HCT116 (cell line): ENCODE data around the gene DDX50.

Experiments used
- ATF3 ChIP-seq: IDR thresholded peaks from 2 replicates; pipeline ENCODE4 v1.6.1; 2012
- CEBPB ChIP-seq: IDR thresholded peaks from 2 replicates; pipeline ENCODE4 v1.6.1; 2012; ENCODE audit warnings: low read depth
- CTCF ChIP-seq, 3 experiments: fragments of 200-600 bp in 1 of 3; sonication (generic) in 1 of 3; IDR thresholded peaks in 2 of 3; conservative IDR thresholded peaks in 1 of 3; 2 replicates each; pipeline ENCODE4 v1.5.1; 2012 to 2017; ENCODE audit warnings: low read depth in 2 of 3, low read length in 2 of 3, antibody characterized with exemption in 1 of 3, borderline replicate concordance in 1 of 3, control low read depth in 1 of 3, mild to moderate bottlenecking in 1 of 3, mixed read lengths in 1 of 3, mixed run types in 1 of 3, moderate library complexity in 1 of 3; ENCODE audit not compliant: insufficient read depth in 1 of 3
- ELF1 ChIP-seq: IDR thresholded peaks from 2 replicates; pipeline ENCODE4 v1.6.1; 2012; ENCODE audit warnings: low read depth, borderline replicate concordance
- EZH2 ChIP-seq: fragments of 200-600 bp; sonication (generic); IDR thresholded peaks from 2 replicates; pipeline ENCODE4 v1.6.1; 2017; ENCODE audit warnings: antibody characterized with exemption, mixed run types
- JUND ChIP-seq: IDR thresholded peaks from 2 replicates; pipeline ENCODE4 v1.6.1; 2012
- POLR2A ChIP-seq: IDR thresholded peaks from 2 replicates; pipeline ENCODE4 v1.7.0; 2011; ENCODE audit warnings: borderline replicate concordance; ENCODE audit not compliant: insufficient read depth, insufficient read length; ENCODE audit errors: extremely low read depth
- POLR2AphosphoS5 ChIP-seq: IDR thresholded peaks from 2 replicates; pipeline ENCODE4 v1.6.1; 2011; ENCODE audit warnings: mild to moderate bottlenecking, low read depth, low read length, moderate library complexity
- SIN3A ChIP-seq: IDR thresholded peaks from 2 replicates; pipeline ENCODE4 v1.6.1; 2012; ENCODE audit warnings: low read depth
- SP1 ChIP-seq: IDR thresholded peaks from 2 replicates; pipeline ENCODE4 v1.6.1; 2012; ENCODE audit warnings: low read depth
- YY1 ChIP-seq: IDR thresholded peaks from 2 replicates; pipeline ENCODE4 v1.6.1; 2011; ENCODE audit warnings: low read length, low read depth, moderate library complexity, mild to moderate bottlenecking; ENCODE audit not compliant: insufficient replicate concordance; ENCODE audit errors: extremely low read depth
- ZFX ChIP-seq: fragments of 450-650 bp; IDR thresholded peaks from 2 replicates; pipeline ENCODE4 v1.6.1; 2017
- ZNF274 ChIP-seq: fragments of 200-500 bp; sonication (Bioruptor generic); IDR thresholded peaks from 2 replicates; pipeline ENCODE4 v1.6.1; 2014; ENCODE audit warnings: mild to moderate bottlenecking, low read depth, low read length, inconsistent platforms

- TF ChIP-seq CTCF (IDR thresholded peaks at IDR 0.05 in 2 of 3, conservative IDR thresholded peaks at IDR 0.05 in 1 of 3; ENCODE audit: borderline replicate concordance in 1 of 3, insufficient read depth in 1 of 3, low read depth in 2 of 3, low read length in 2 of 3) (no peak), POLR2AphosphoS5 (peak; percentile 92), SIN3A (peak; percentile 86; the same call in 1 of the 2 replicates), ATF3 (no peak), POLR2A (peak; percentile 73), JUND (no peak), ELF1 (peak; percentile 55), EZH2 (no peak), SP1 (peak; percentile 84), ZNF274 (no peak), CEBPB (no peak), ZFX (peak; percentile 86; the same call in 1 of the 2 replicates), YY1 (peak; percentile 60)
Observed at GRCh38 chr10:68901105-68901927, at the start of gene DDX50.
